HepG2 (cell line): ENCODE measurements around the gene NOX4. TPM values are rescaled to one million over a fixed set of nuclear protein-coding genes. Genes with fewer than 3 reads are reported as not detected.

Experiments used
- ATAC-seq: fragments of 200-7000 bp; cut with Tn5 transposase; 3 replicates; pipeline ENCODE4 v1.9.1; 2020; ENCODE audit warnings: mild to moderate bottlenecking, moderate library complexity
- BruUV-seq: library from RNA; stranded (reverse); fragments of 400-500 nt; replicated peaks from 2 replicates; lab custom pipeline; 2021; lab: Mats Ljungman, UMichigan
- CTCF ChIA-PET: fragments of 300-600 bp; formaldehyde crosslinking; extraction: SDS; loops from one replicate; lab custom pipeline; 2021; ENCODE audit warnings: low total read pairs, inconsistent platforms, low intra/inter-chr PET ratio; lab: Yijun Ruan, JAX
- POLR2A ChIA-PET: fragments of 350-600 bp; sonication (Branson Sonifier 250); formaldehyde crosslinking; loops from one replicate; lab custom pipeline; 2020; ENCODE audit warnings: antibody characterized with exemption, inconsistent platforms; lab: Yijun Ruan, JAX
- DNase-seq: peaks from one replicate; pipeline ENCODE4 v3.0.0-alpha.2; 2015; ENCODE audit warnings: low spot score
- FAIRE-seq: peaks from 3 replicates; lab custom pipeline; 2011; peaks lifted over from hg19 to GRCh38; lab: Jason Lieb, UNC
- H2AFZ ChIP-seq: one replicate; pipeline ENCODE4 v1.6.1; 2011; ENCODE audit warnings: low read length, inconsistent platforms
- H3K27ac ChIP-seq: fragments of 300-600 bp; 3 replicates; pipeline ENCODE4 v1.8.0; 2011; ENCODE audit warnings: mixed run types, mild to moderate bottlenecking, mixed read lengths, low read length, inconsistent platforms; ENCODE audit not compliant: insufficient read depth; ENCODE audit errors: extremely low read length
- H3K27me3 ChIP-seq, 2 experiments: fragments of 200-600 bp in 1 of 2; 2 replicates in 1 of 2; 3 replicates in 1 of 2; pipeline versions ENCODE4 v1.6.0 to v1.8.0; 2011; ENCODE audit warnings: low read length in 2 of 2, mild to moderate bottlenecking in 2 of 2, moderate library complexity in 2 of 2, inconsistent platforms in 1 of 2; ENCODE audit not compliant: insufficient read depth in 2 of 2, control insufficient read depth in 1 of 2
- H3K36me3 ChIP-seq, 2 experiments: fragments of 200-600 bp in 1 of 2; replicated peaks in 1 of 2; 2 replicates in 1 of 2; 3 replicates in 1 of 2; pipeline versions ENCODE4 v1.5.1 to v1.8.0; 2011; ENCODE audit warnings: low read length in 2 of 2, inconsistent platforms in 1 of 2; ENCODE audit not compliant: insufficient read depth in 2 of 2, control insufficient read depth in 1 of 2
- H3K4me1 ChIP-seq: 2 replicates; pipeline ENCODE4 v1.5.1; 2012; ENCODE audit warnings: low read length, inconsistent platforms; ENCODE audit not compliant: insufficient read depth
- H3K4me2 ChIP-seq: 2 replicates; pipeline ENCODE4 v1.6.0; 2011; ENCODE audit warnings: low read depth, low read length, inconsistent platforms
- H3K4me3 ChIP-seq, 3 experiments: fragments of 200-600 bp in 1 of 3; sonication (generic), shearing (Covaris generic) in 1 of 3; replicated peaks in 1 of 3; 2 replicates each; pipeline ENCODE4 v1.5.1; 2011 to 2016; ENCODE audit warnings: low read length in 3 of 3, inconsistent platforms in 2 of 3, low read depth in 2 of 3, mild to moderate bottlenecking in 2 of 3, control low read depth in 1 of 3, mixed read lengths in 1 of 3; ENCODE audit not compliant: insufficient read depth in 1 of 3
- H3K79me2 ChIP-seq: one replicate; pipeline ENCODE4 v1.6.1; 2011; ENCODE audit warnings: low read length, inconsistent platforms; ENCODE audit not compliant: insufficient read depth
- H3K9ac ChIP-seq: 2 replicates; pipeline ENCODE4 v1.6.0; 2011; ENCODE audit warnings: mild to moderate bottlenecking, low read depth, low read length, inconsistent platforms; ENCODE audit not compliant: insufficient read depth
- H3K9me3 ChIP-seq: 2 replicates; pipeline ENCODE4 v1.5.1; 2012; ENCODE audit warnings: mild to moderate bottlenecking, low read length
- H4K20me1 ChIP-seq: 2 replicates; pipeline ENCODE4 v1.6.0; 2011; ENCODE audit warnings: inconsistent platforms, mild to moderate bottlenecking, low read length, moderate library complexity; ENCODE audit not compliant: insufficient read depth
- HMGA1 ChIP-seq: sonication (generic); formaldehyde crosslinking; conservative IDR thresholded peaks from 2 replicates; pipeline ENCODE4 v1.4.0; 2020; ENCODE audit warnings: missing genetic modification reagents
- KAT7 ChIP-seq: IDR thresholded peaks from 2 replicates; pipeline ENCODE4 v1.6.1; 2018; ENCODE audit warnings: borderline replicate concordance, missing compliant biosample characterization
- MXI1 ChIP-seq: IDR thresholded peaks from 3 replicates; pipeline ENCODE4 v1.6.1; 2012; ENCODE audit warnings: low read depth, low read length, inconsistent platforms, borderline replicate concordance
- NPAS2 ChIP-seq: sonication (generic); formaldehyde crosslinking; IDR thresholded peaks from 2 replicates; pipeline ENCODE4 v1.8.0; 2022; ENCODE audit warnings: mild to moderate bottlenecking, missing genetic modification reagents, borderline replicate concordance
- TBX3 ChIP-seq: fragments of 450-650 bp; IDR thresholded peaks from 2 replicates; pipeline ENCODE4 v1.6.1; 2017; ENCODE audit warnings: antibody characterized with exemption, mild to moderate bottlenecking, inconsistent platforms, borderline replicate concordance
- TFDP2 ChIP-seq: sonication (generic); formaldehyde crosslinking; IDR thresholded peaks from 2 replicates; pipeline ENCODE4 v1.4.0; 2020; ENCODE audit warnings: missing genetic modification reagents
- ZBTB25 ChIP-seq: IDR thresholded peaks from 2 replicates; pipeline ENCODE4 v1.6.1; 2018; ENCODE audit warnings: missing genetic modification reagents
- ZFY ChIP-seq: sonication (generic); formaldehyde crosslinking; IDR thresholded peaks from 2 replicates; pipeline ENCODE4 v1.4.0; 2020; ENCODE audit warnings: missing genetic modification reagents
- ZNF407 ChIP-seq: sonication (generic); formaldehyde crosslinking; IDR thresholded peaks from one replicate; pipeline ENCODE4 v1.5.1; 2020; ENCODE audit warnings: mild to moderate bottlenecking, missing genetic modification reagents; ENCODE audit errors: not compliant biosample characterization
- ZNF891 ChIP-seq: sonication (generic); formaldehyde crosslinking; IDR thresholded peaks from 2 replicates; pipeline ENCODE4 v1.5.0; 2020; ENCODE audit warnings: mild to moderate bottlenecking, missing genetic modification reagents
- WGBS: methylation state at CpG from one replicate; pipeline ENCODE4 v1.1.6; 2017; ENCODE audit warnings: low lambda C conversion rate; 5-methylcytosine and 5-hydroxymethylcytosine counted together
- in situ Hi-C: cut with HindIII; loops from 2 replicates; pipeline ENCODE4 v1.10.0; 2017; ENCODE audit warnings: low pct_unique_long_range_greater_than_20kb; ENCODE audit not compliant: extremely low pct_ligation_motif_present
- intact Hi-C: fragments of 100-400 bp; cut with micrococcal nuclease; formaldehyde crosslinking; loops from one replicate; pipeline ENCODE4 v1.10.0; 2022; ENCODE audit not compliant: unreplicated experiment
- polyA plus RNA-seq, 8 experiments: library from polyadenylated mRNA; depleted of rRNA in 3 of 8; stranded (reverse) in 7 of 8; unstranded in 1 of 8; fragments of >200 nt; fragmentation: Illumina TruSeq in 4 of 8; extraction: Trizol in 4 of 8; gene quantifications; 2 replicates each; pipeline versions ENCODE4 v1.2.1 to v1.2.3, GENCODE V29; 2011 to 2016; ENCODE audit warnings: low read depth in 4 of 8, missing spikeins in 1 of 8, mixed read lengths in 1 of 8; ENCODE audit not compliant: insufficient read depth in 1 of 8
- total RNA-seq, 5 experiments: library from RNA; depleted of rRNA; stranded (reverse); fragments of >200 nt; fragmentation: Illumina TruSeq; extraction: Trizol; gene quantifications; 2 replicates each; pipeline ENCODE4 v1.2.3, GENCODE V29; 2016; ENCODE audit warnings: low read depth in 1 of 5
- TF ChIP-seq, protein P1 (sequence below): sonication (generic); formaldehyde crosslinking; IDR thresholded peaks from 2 replicates; pipeline ENCODE4 v1.4.0; 2020; ENCODE audit warnings: missing genetic modification reagents, borderline replicate concordance

Gene NOX4
- total and polyA plus RNA-seq, 2 of the 13 experiments (the other 11 are each of a cell fraction or from before 2014, with no cell fraction given), result not detected

GRCh38 chr11:89321401-89321800, 169.8 kb downstream of the NOX4 start:
- H2AFZ ChIP-seq, result no peak overlapping the region
- BruUV-seq, result no TSS peak
- no peak overlapping the region for H3K4me2 ChIP-seq
- no peaks in the 10 kb centered on the region for H4K20me1 ChIP-seq
- no peaks in the 10 kb centered on the region for H3K79me2 ChIP-seq
- no peak overlapping the region for H3K9ac ChIP-seq
- no peak overlapping the region for H3K27ac ChIP-seq
- no peaks in the 10 kb centered on the region for H3K36me3 ChIP-seq
- in situ Hi-C loops (no loop called here), intact Hi-C loops (no loop called here)
- 44% methylated on average over 2 of the region's 2 CpGs for whole genome bisulfite sequencing
- CTCF ChIA-PET, result no interaction called here
- POLR2A ChIA-PET, result no interaction called here
- no peak for ATAC-seq
- H3K27me3 ChIP-seq, result no peaks in the 10 kb centered on the region
- no peak for DNase-seq
- no peaks in the 10 kb centered on the region for H3K9me3 ChIP-seq
- no peaks in the 10 kb centered on the region for H3K4me1 ChIP-seq
- FAIRE-seq, result no peak
- H3K4me3 ChIP-seq, result no peak overlapping the region
- no peak for TF ChIP-seq NPAS2 (CRISPR knock-in tag)
- TF ChIP-seq TFDP2 (CRISPR knock-in tag), result no peak
- no peak for TF ChIP-seq TBX3
- TF ChIP-seq ZNF891 (CRISPR knock-in tag), result no peak
- TF ChIP-seq ZNF407, result no peak
- no peak for TF ChIP-seq ZFY (CRISPR knock-in tag)
- TF ChIP-seq, protein P1, sequence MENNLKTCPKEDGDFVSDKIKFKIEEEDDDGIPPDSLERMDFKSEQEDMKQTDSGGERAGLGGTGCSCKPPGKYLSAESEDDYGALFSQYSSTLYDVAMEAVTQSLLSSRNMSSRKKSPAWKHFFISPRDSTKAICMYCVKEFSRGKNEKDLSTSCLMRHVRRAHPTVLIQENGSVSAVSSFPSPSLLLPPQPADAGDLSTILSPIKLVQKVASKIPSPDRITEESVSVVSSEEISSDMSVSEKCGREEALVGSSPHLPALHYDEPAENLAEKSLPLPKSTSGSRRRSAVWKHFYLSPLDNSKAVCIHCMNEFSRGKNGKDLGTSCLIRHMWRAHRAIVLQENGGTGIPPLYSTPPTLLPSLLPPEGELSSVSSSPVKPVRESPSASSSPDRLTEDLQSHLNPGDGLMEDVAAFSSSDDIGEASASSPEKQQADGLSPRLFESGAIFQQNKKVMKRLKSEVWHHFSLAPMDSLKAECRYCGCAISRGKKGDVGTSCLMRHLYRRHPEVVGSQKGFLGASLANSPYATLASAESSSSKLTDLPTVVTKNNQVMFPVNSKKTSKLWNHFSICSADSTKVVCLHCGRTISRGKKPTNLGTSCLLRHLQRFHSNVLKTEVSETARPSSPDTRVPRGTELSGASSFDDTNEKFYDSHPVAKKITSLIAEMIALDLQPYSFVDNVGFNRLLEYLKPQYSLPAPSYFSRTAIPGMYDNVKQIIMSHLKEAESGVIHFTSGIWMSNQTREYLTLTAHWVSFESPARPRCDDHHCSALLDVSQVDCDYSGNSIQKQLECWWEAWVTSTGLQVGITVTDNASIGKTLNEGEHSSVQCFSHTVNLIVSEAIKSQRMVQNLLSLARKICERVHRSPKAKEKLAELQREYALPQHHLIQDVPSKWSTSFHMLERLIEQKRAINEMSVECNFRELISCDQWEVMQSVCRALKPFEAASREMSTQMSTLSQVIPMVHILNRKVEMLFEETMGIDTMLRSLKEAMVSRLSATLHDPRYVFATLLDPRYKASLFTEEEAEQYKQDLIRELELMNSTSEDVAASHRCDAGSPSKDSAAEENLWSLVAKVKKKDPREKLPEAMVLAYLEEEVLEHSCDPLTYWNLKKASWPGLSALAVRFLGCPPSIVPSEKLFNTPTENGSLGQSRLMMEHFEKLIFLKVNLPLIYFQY (CRISPR knock-in tag), result no peak
- TF ChIP-seq MXI1, result no peak
- no peak for TF ChIP-seq HMGA1
- no peak for TF ChIP-seq ZBTB25
- TF ChIP-seq KAT7 (CRISPR knock-in tag), result no peak
